GM12878 (cell line): Measurements from ENCODE around the gene SCYL1. TPM values are rescaled to one million over a fixed set of nuclear protein-coding genes. Genes with fewer than 3 reads are reported as not detected.

ENCODE experiments used
- BMI1 ChIP-seq: fragments of 450-650 bp; IDR thresholded peaks from 2 replicates; pipeline ENCODE4 v1.6.1; 2016; ENCODE audit warnings: mild to moderate bottlenecking, moderate library complexity, borderline replicate concordance
- CHD2 ChIP-seq: IDR thresholded peaks from 2 replicates; pipeline ENCODE4 v1.6.1; 2011; ENCODE audit warnings: low read depth, low read length, improper control_type of control experiment, borderline replicate concordance
- CTCF ChIP-seq, 3 experiments: IDR thresholded peaks in 2 of 3; conservative IDR thresholded peaks in 1 of 3; 2 replicates each; pipeline ENCODE4 v1.5.1; 2011; ENCODE audit warnings: low read depth in 3 of 3, low read length in 3 of 3, mild to moderate bottlenecking in 3 of 3, control low read depth in 2 of 3, moderate library complexity in 2 of 3, inconsistent platforms in 1 of 3, mixed read lengths in 1 of 3; ENCODE audit not compliant: control insufficient read depth in 2 of 3, insufficient read depth in 1 of 3; ENCODE audit errors: extremely low read depth in 1 of 3
- EGR1 ChIP-seq, 2 experiments: IDR thresholded peaks; 1 replicate in 1 of 2; 2 replicates in 1 of 2; pipeline ENCODE4 v1.6.1; 2011 to 2012; ENCODE audit warnings: low read depth in 2 of 2, low read length in 2 of 2, borderline replicate concordance in 1 of 2, mild to moderate bottlenecking in 1 of 2, moderate library complexity in 1 of 2
- EZH2 ChIP-seq: IDR thresholded peaks from 2 replicates; pipeline ENCODE4 v1.6.1; 2012; ENCODE audit warnings: low read depth, mild to moderate bottlenecking, control low read depth, inconsistent platforms, low read length, borderline replicate concordance; ENCODE audit not compliant: control insufficient read depth
- FOS ChIP-seq: IDR thresholded peaks from 3 replicates; pipeline ENCODE4 v1.6.1; 2011; ENCODE audit warnings: borderline replicate concordance; ENCODE audit not compliant: insufficient read length; ENCODE audit errors: extremely low read depth
- GATAD2B ChIP-seq: fragments of 450-650 bp; conservative IDR thresholded peaks from 2 replicates; pipeline ENCODE4 v1.6.1; 2017; ENCODE audit warnings: low read depth, mild to moderate bottlenecking, moderate library complexity
- IKZF1 ChIP-seq: fragments of 450-650 bp; conservative IDR thresholded peaks from 2 replicates; pipeline ENCODE4 v1.6.1; 2017; ENCODE audit warnings: antibody characterized with exemption, mild to moderate bottlenecking
- IKZF2 ChIP-seq, 2 experiments: fragments of 450-650 bp; IDR thresholded peaks; 2 replicates each; pipeline ENCODE4 v1.6.1; 2017; ENCODE audit warnings: mild to moderate bottlenecking in 2 of 2, moderate library complexity in 2 of 2
- NFIC ChIP-seq: IDR thresholded peaks from 2 replicates; pipeline ENCODE4 v1.6.1; 2012; ENCODE audit warnings: low read depth, mild to moderate bottlenecking, inconsistent platforms, low read length, moderate library complexity
- NR2C1 ChIP-seq: fragments of 450-650 bp; IDR thresholded peaks from 2 replicates; pipeline ENCODE4 v1.6.1; 2017; ENCODE audit warnings: antibody characterized with exemption, mild to moderate bottlenecking, moderate library complexity
- POLR2AphosphoS2 ChIP-seq: IDR thresholded peaks from 2 replicates; pipeline ENCODE4 v1.6.1; 2011; ENCODE audit warnings: low read depth, mild to moderate bottlenecking, low read length, improper control_type of control experiment, moderate library complexity
- RCOR1 ChIP-seq: conservative IDR thresholded peaks from 2 replicates; pipeline ENCODE4 v1.6.1; 2012; ENCODE audit warnings: low read depth, low read length, improper control_type of control experiment
- RUNX3 ChIP-seq: IDR thresholded peaks from 2 replicates; pipeline ENCODE4 v1.6.1; 2012; ENCODE audit warnings: low read length, inconsistent platforms
- SMARCA5 ChIP-seq: fragments of 450-650 bp; IDR thresholded peaks from 2 replicates; pipeline ENCODE4 v1.6.1; 2017; ENCODE audit warnings: mild to moderate bottlenecking
- SREBF2 ChIP-seq: IDR thresholded peaks from 2 replicates; pipeline ENCODE4 v1.6.1; 2012; ENCODE audit warnings: mild to moderate bottlenecking, low read length
- STAT1 ChIP-seq: fragments of 450-650 bp; conservative IDR thresholded peaks from 2 replicates; pipeline ENCODE4 v1.6.1; 2014; ENCODE audit warnings: antibody characterized with exemption, mild to moderate bottlenecking
- TCF3 ChIP-seq: IDR thresholded peaks from 2 replicates; pipeline ENCODE4 v1.6.1; 2012; ENCODE audit warnings: low read depth, mild to moderate bottlenecking, low read length, borderline replicate concordance; ENCODE audit not compliant: insufficient read depth
- YY1 ChIP-seq: IDR thresholded peaks from 2 replicates; pipeline ENCODE4 v1.6.1; 2011; ENCODE audit warnings: low read depth, mild to moderate bottlenecking, low read length
- ZNF687 ChIP-seq: fragments of 450-650 bp; IDR thresholded peaks from 2 replicates; pipeline ENCODE4 v1.6.1; 2017; ENCODE audit warnings: mild to moderate bottlenecking, moderate library complexity
- ZZZ3 ChIP-seq: IDR thresholded peaks from 2 replicates; pipeline ENCODE4 v1.6.1; 2011; ENCODE audit warnings: low read depth; ENCODE audit not compliant: control insufficient read depth, insufficient read length
- polyA plus RNA-seq, 11 experiments: library from polyadenylated mRNA; depleted of rRNA in 4 of 11; unstranded in 6 of 11; stranded (reverse) in 5 of 11; fragments of >200 nt; fragmentation: Nextera tagmentation in 4 of 11; fragmentation: Illumina TruSeq in 1 of 11; extraction: Ambion mirVana in 4 of 11; extraction: Trizol in 1 of 11; gene quantifications; 1 replicate in 1 of 11; 2 replicates in 10 of 11; pipeline versions ENCODE4 v1.2.1 to v1.2.3, GENCODE V29; 2011 to 2016; ENCODE audit warnings: inconsistent platforms in 2 of 11, missing spikeins in 2 of 11, low read depth in 1 of 11
- total RNA-seq, 4 experiments: library from RNA; depleted of rRNA in 3 of 4; stranded (reverse); fragments of >200 nt in 3 of 4; fragmentation: Illumina TruSeq in 1 of 4; extraction: Trizol in 1 of 4; gene quantifications; 2 replicates each; pipeline versions ENCODE4 v1.2.1 to v1.2.3, GENCODE V29; 2013 to 2021

Gene SCYL1
- total and polyA plus RNA-seq, 10 of the 15 experiments (the other 5 are each of a cell fraction or from before 2014, with no cell fraction given) = 0.80 to 82.7 (median 51.2) TPM

- peak; percentile 69 to 75 (median 69) for TF ChIP-seq CTCF (IDR thresholded peaks at IDR 0.05 in 2 of 3, conservative IDR thresholded peaks at IDR 0.05 in 1 of 3; ENCODE audit: control insufficient read depth in 2 of 3, extremely low read depth in 1 of 3, insufficient read depth in 1 of 3, low read depth in 3 of 3, low read length in 3 of 3)
- TF ChIP-seq IKZF1 = peak; percentile 53
- no peak for TF ChIP-seq RCOR1
- TF ChIP-seq SREBF2 = no peak
- TF ChIP-seq ZZZ3 = no peak
- no peak; a peak in 1 of 4 replicates for TF ChIP-seq IKZF2 (IDR thresholded peaks at IDR 0.05)
- TF ChIP-seq POLR2AphosphoS2 = no peak
- no peak for TF ChIP-seq SMARCA5
- TF ChIP-seq NFIC = no peak
- 0 out of 2 replicates have a peak, but pooled peaks have one; percentile 34 for TF ChIP-seq GATAD2B
- TF ChIP-seq NR2C1 = peak; percentile 87
- TF ChIP-seq ZNF687 = no peak
- no peak for TF ChIP-seq EZH2
- TF ChIP-seq CHD2 = no peak
- TF ChIP-seq YY1 = no peak
- no peak for TF ChIP-seq BMI1
- TF ChIP-seq RUNX3 = no peak
- peak; percentile 74; the same call in 1 of the 2 replicates for TF ChIP-seq TCF3
- TF ChIP-seq STAT1 = no peak
- no peak for TF ChIP-seq EGR1 (IDR thresholded peaks at IDR 0.05; ENCODE audit: borderline replicate concordance in 1 of 2, low read depth in 2 of 2, low read length in 2 of 2)
- no peak for TF ChIP-seq FOS
Measured at GRCh38 chr11:65551572-65552387, 26.9 kb downstream of the SCYL1 start (continued).
